Glomerular visceral epithelial cell (primary cell): Measurements from ENCODE around the gene CLEC4D.
A peak's percentile ranks its signal among the peaks of the same experiment; 100 is the strongest.
"Not testable (repeated sequence)": the region's sequence is repeated elsewhere in the genome, so short reads cannot be mapped to it uniquely, and the experiment has no call there.

Experiments
- DNase-seq: peaks from one replicate; pipeline ENCODE4 v3.0.0-alpha.2; 2016; ENCODE audit errors: extremely low spot score

The CLEC4D gene

GRCh38 chr12:8513256-8513655 lies at the start of gene CLEC4D:
TSS of gene CLEC4D (plus strand) at chr12:8513503. CDS start at chr12:8513733, 230 bp downstream.
- no peak for DNase-seq

- no peak for DNase-seq
Measured at GRCh38 chr12:8465301-8465996, 47.9 kb upstream of the CLEC4D start.

GRCh38 chr12:8466241-8466640 lies 47.1 kb upstream of the CLEC4D start:
- DNase-seq: no peak

GRCh38 chr12:8471090-8471489 lies 42.2 kb upstream of the CLEC4D start:
- DNase-seq: no peak

- DNase-seq: no peak
Measured at GRCh38 chr12:8475508-8476203, 37.6 kb upstream of the CLEC4D start.

- DNase-seq: no peak
Measured at GRCh38 chr12:8482571-8483061, 30.7 kb upstream of the CLEC4D start.

GRCh38 chr12:8483079-8483478 lies 30.2 kb upstream of the CLEC4D start:
- no peak for DNase-seq

- no peak for DNase-seq
Measured at GRCh38 chr12:8491646-8492530, 21.4 kb upstream of the CLEC4D start.

GRCh38 chr12:8493084-8493483 lies 20.2 kb upstream of the CLEC4D start:
- no peak for DNase-seq

GRCh38 chr12:8495671-8496070 lies 17.6 kb upstream of the CLEC4D start:
- not testable (repeated sequence) for DNase-seq

- DNase-seq: not testable (repeated sequence)
Measured at GRCh38 chr12:8496074-8496473, 17.2 kb upstream of the CLEC4D start.

- DNase-seq: peak; percentile 7
Measured at GRCh38 chr12:8499616-8500015, 13.7 kb upstream of the CLEC4D start.

- DNase-seq: no peak
Measured at GRCh38 chr12:8501720-8502119, 11.6 kb upstream of the CLEC4D start.

- no peak for DNase-seq
Measured at GRCh38 chr12:8504351-8504750, 9.0 kb upstream of the CLEC4D start.

- DNase-seq: no peak
Measured at GRCh38 chr12:8507596-8507995, 5.7 kb upstream of the CLEC4D start.

GRCh38 chr12:8508223-8508622 lies 5.1 kb upstream of the CLEC4D start:
- DNase-seq: no peak

GRCh38 chr12:8508910-8509841 lies 4.1 kb upstream of the CLEC4D start:
- DNase-seq: no peak

- no peak for DNase-seq
Measured at GRCh38 chr12:8517971-8518370, 4.7 kb downstream of the CLEC4D start.

GRCh38 chr12:8519171-8519570 lies 5.9 kb downstream of the CLEC4D start:
- DNase-seq: no peak

GRCh38 chr12:8527250-8528130 lies 14.2 kb downstream of the CLEC4D start:
- no peak for DNase-seq
